Transverse colon (tissue), 4 donors: ENCODE measurements around the gene KMT2A. TPM values are rescaled to one million over a fixed set of nuclear protein-coding genes. Genes with fewer than 3 reads are reported as not detected.
"Not testable (repeated sequence)": the region's sequence is repeated elsewhere in the genome, so short reads cannot be mapped to it uniquely, and the experiment has no call there.

Experiments
- DNase-seq: peaks from one replicate; pipeline ENCODE4 v3.0.0-alpha.2; 2019
- H3K27ac ChIP-seq, 4 donors: fragments of 200-600 bp; sonication (generic); 2 replicates each; pipeline ENCODE4 v1.5.1; 2016 to 2018; ENCODE audit warnings: inconsistent platforms in 4 of 4
- H3K27me3 ChIP-seq: fragments of 200-600 bp; sonication (generic); 2 replicates; pipeline ENCODE4 v1.5.1; 2017; ENCODE audit warnings: inconsistent platforms
- H3K36me3 ChIP-seq, 4 donors: fragments of 200-600 bp; sonication (generic); 2 replicates each; pipeline ENCODE4 v1.5.1; 2017 to 2019; ENCODE audit warnings: inconsistent platforms in 4 of 4
- H3K4me1 ChIP-seq, 4 donors: fragments of 200-600 bp; sonication (generic); 2 replicates each; pipeline ENCODE4 v1.5.1; 2017 to 2020; ENCODE audit warnings: inconsistent platforms in 4 of 4
- H3K4me3 ChIP-seq, 4 donors: fragments of 200-600 bp; sonication (generic); 1 replicate in 1 of 4; 2 replicates in 3 of 4; pipeline versions ENCODE4 v1.5.1 to v1.6.1; 2017 to 2019; ENCODE audit warnings: inconsistent platforms in 4 of 4
- H3K9me3 ChIP-seq, 2 donors: fragments of 200-600 bp; sonication (generic); 2 replicates each; pipeline ENCODE4 v1.5.1; 2017 to 2019; ENCODE audit warnings: inconsistent platforms in 2 of 2
- CTCF ChIP-seq, 5 experiments: fragments of 200-600 bp in 3 of 5; fragments of 450-650 bp in 2 of 5; sonication (generic) in 3 of 5; IDR thresholded peaks; 1 replicate in 2 of 5; 2 replicates in 3 of 5; pipeline ENCODE4 v1.5.1; 2016 to 2017; ENCODE audit warnings: antibody characterized with exemption in 5 of 5, inconsistent platforms in 3 of 5, mild to moderate bottlenecking in 2 of 5, moderate library complexity in 1 of 5
- EP300 ChIP-seq: sonication (generic); formaldehyde crosslinking; IDR thresholded peaks from one replicate; pipeline ENCODE4 v1.6.1; 2017; ENCODE audit warnings: antibody characterized with exemption, low read depth
- POLR2A ChIP-seq: fragments of 450-650 bp; IDR thresholded peaks from one replicate; pipeline ENCODE4 v1.6.1; 2016; ENCODE audit warnings: antibody characterized with exemption, mild to moderate bottlenecking, moderate library complexity
- POLR2AphosphoS5 ChIP-seq, 3 donors: sonication (generic); formaldehyde crosslinking; IDR thresholded peaks; one replicate each; pipeline ENCODE4 v1.6.1; 2016; ENCODE audit warnings: antibody characterized with exemption in 3 of 3
- WGBS, 2 donors: methylation state at CpG; one replicate each; pipeline ENCODE4 v1.1.5; 2018; ENCODE audit warnings: low coverage in 1 of 2; 5-methylcytosine and 5-hydroxymethylcytosine counted together
- in situ Hi-C, 4 donors: fragments of 200-750 bp; cut with MboI; loops; one replicate each; pipeline versions ENCODE4 v1.15.0 to v1.15.1; 2017; ENCODE audit warnings: low sequenced_read_pairs in 3 of 4, low pct_ligation_motif_present in 1 of 4, low pct_unique_long_range_greater_than_20kb in 1 of 4
- intact Hi-C: fragments of 100-400 bp; cut with DNase I; formaldehyde crosslinking; loops from one replicate; pipeline ENCODE4 v1.15.1; 2023; ENCODE audit warnings: low total_unique reads
- total RNA-seq, 4 donors: library from RNA; depleted of rRNA; stranded (reverse); fragments of >200 nt; gene quantifications; one replicate each; pipeline ENCODE4 v1.1.0, GENCODE V29; 2016

Gene KMT2A
- total RNA-seq, 4 donors from 2014 or later = 51.1 to 120 (median 75.5) TPM

- peaks cover 0 to 4% (median under 1%) of the 10 kb centered on the region in 4 donors for H3K36me3 ChIP-seq
- DNase-seq = peak; percentile 93
- H3K27ac ChIP-seq = peak within 1 kb of the TSS; percentile 82 to 95 (median 89)
- 0% methylated on average over 9 to 51 of the region's 51 CpGs for WGBS, 2 donors
- peak within 1 kb of the TSS; percentile 69 to 79 (median 72) for H3K4me3 ChIP-seq
- H3K4me1 ChIP-seq = peaks cover 13 to 32% (median 18%) of the 10 kb centered on the region in 4 donors
- intact Hi-C loops = loop anchor here (2.0 to 5.0 kb wide), 2 partner anchors 36 to 87 kb away; partner anchors contain the start of gene KMT2A
- in situ Hi-C loops = no loop called here
- no peaks in the 10 kb centered on the region for H3K9me3 ChIP-seq
- peak; percentile 71 for TF ChIP-seq POLR2A
- TF ChIP-seq POLR2AphosphoS5 (IDR thresholded peaks at IDR 0.05) = peak; percentile 53 to 77 (median 68)
- TF ChIP-seq CTCF (IDR thresholded peaks at IDR 0.05) = peak in 1 of 5 experiments; percentile 25
- no peak for TF ChIP-seq EP300
- no peaks in the 10 kb centered on the region for H3K27me3 ChIP-seq
These were observed 35.0 kb upstream of the KMT2A start, which contains the start of gene ATP5MG for GRCh38 chr11:118401151-118401879. ATP5MG (plus strand) TSS chr11:118401606; CDS start chr11:118401666, 60 bp downstream.

GRCh38 chr11:118401880-118402590, 34.3 kb upstream of the KMT2A start:
- peak overlapping the region; percentile 82 to 95 (median 89) for H3K27ac ChIP-seq
- in situ Hi-C loops = no loop called here
- peaks cover 13 to 32% (median 18%) of the 10 kb centered on the region in 4 donors for H3K4me1 ChIP-seq
- 1% methylated on average over 14 to 22 of the region's 22 CpGs for WGBS, 2 donors
- TF ChIP-seq POLR2AphosphoS5 (IDR thresholded peaks at IDR 0.05) (no peak), EP300 (no peak), CTCF (IDR thresholded peaks at IDR 0.05) (no peak), POLR2A (no peak)
- no peaks in the 10 kb centered on the region for H3K9me3 ChIP-seq
- DNase-seq = no peak
- H3K4me3 ChIP-seq = peak overlapping the region; percentile 69 to 79 (median 72)
- no peaks in the 10 kb centered on the region for H3K27me3 ChIP-seq
- H3K36me3 ChIP-seq = peaks cover 0 to 2% (median under 1%) of the 10 kb centered on the region in 4 donors
- intact Hi-C loops = loop anchor here (2.0 to 5.0 kb wide), 2 partner anchors 35 to 87 kb away; partner anchors contain the start of gene KMT2A

- in situ Hi-C loops, DNase-seq, H3K27me3 ChIP-seq, H3K9me3 ChIP-seq, H3K36me3 ChIP-seq: not testable (repeated sequence)
- H3K4me3 ChIP-seq = peak overlapping the region in 3 of 4 donors; percentile 69 to 79 (median 69)
- 41 to 66% methylated on average over 4 to 7 of the region's 7 CpGs for WGBS, 2 donors
- H3K4me1 ChIP-seq = peaks cover 13 to 32% (median 18%) of the 10 kb centered on the region in 4 donors
- peak overlapping the region; percentile 82 to 95 (median 89) for H3K27ac ChIP-seq
- intact Hi-C loops = loop anchor here (5.0 kb wide), 1 partner anchor 35 kb away; the partner anchor contains the start of gene KMT2A
These were observed 33.7 kb upstream of the KMT2A start for GRCh38 chr11:118402594-118402993.

GRCh38 chr11:118406599-118407166, 29.6 kb upstream of the KMT2A start:
- TF ChIP-seq POLR2AphosphoS5 (IDR thresholded peaks at IDR 0.05) (peak in 1 of 3 donors; percentile 8), CTCF (IDR thresholded peaks at IDR 0.05) (no peak)
- peaks cover 13 to 24% (median 15%) of the 10 kb centered on the region in 4 donors for H3K4me1 ChIP-seq
- H3K9me3 ChIP-seq = no peaks in the 10 kb centered on the region
- H3K36me3 ChIP-seq = peaks cover 0 to 32% (median 8%) of the 10 kb centered on the region in 4 donors
- in situ Hi-C loops (no loop called here), intact Hi-C loops (no loop called here)
- peak overlapping the region in 1 of 4 donors; percentile 10 for H3K27ac ChIP-seq
- no peak overlapping the region for H3K4me3 ChIP-seq
- DNase-seq = peak; percentile 40
- 75 to 76% methylated on average over 6 to 7 of the region's 7 CpGs for WGBS, 2 donors
- no peaks in the 10 kb centered on the region for H3K27me3 ChIP-seq
